DOHH2 (cell line): ENCODE measurements around the gene NEK5.

Source experiments
- H3F3A ChIP-seq: fragments of 200-600 bp; sonication (generic), shearing (Covaris generic); 2 replicates; pipeline ENCODE4 v1.6.0; 2016; ENCODE audit warnings: antibody characterized with exemption, mild to moderate bottlenecking; ENCODE audit not compliant: control insufficient read depth, insufficient read depth
- H3K27ac ChIP-seq: fragments of 200-600 bp; sonication (generic); 2 replicates; pipeline ENCODE4 v1.5.1; 2014; ENCODE audit warnings: low read depth, mild to moderate bottlenecking, low read length, moderate library complexity
- H3K27me3 ChIP-seq: fragments of 200-600 bp; sonication (generic); 2 replicates; pipeline ENCODE4 v1.6.1; 2014; ENCODE audit warnings: mild to moderate bottlenecking, low read length, mixed read lengths; ENCODE audit not compliant: control insufficient read depth
- H3K36me3 ChIP-seq: fragments of 200-600 bp; sonication (generic); 2 replicates; pipeline ENCODE4 v1.6.1; 2014; ENCODE audit warnings: mild to moderate bottlenecking, low read length, moderate library complexity, mixed read lengths; ENCODE audit not compliant: control insufficient read depth
- H3K4me1 ChIP-seq: fragments of 200-600 bp; sonication (generic); 2 replicates; pipeline ENCODE4 v1.6.1; 2014; ENCODE audit warnings: mild to moderate bottlenecking, low read length, mixed read lengths; ENCODE audit not compliant: control insufficient read depth
- H3K4me2 ChIP-seq: fragments of 200-600 bp; sonication (generic); 2 replicates; pipeline ENCODE4 v1.6.0; 2014; ENCODE audit warnings: mild to moderate bottlenecking, low read length, moderate library complexity
- H3K4me3 ChIP-seq: fragments of 200-600 bp; sonication (generic); 2 replicates; pipeline ENCODE4 v1.5.1; 2014; ENCODE audit warnings: mild to moderate bottlenecking, low read length, mixed read lengths
- H3K79me2 ChIP-seq: fragments of 200-600 bp; sonication (generic); 2 replicates; pipeline ENCODE4 v1.6.1; 2014; ENCODE audit warnings: mild to moderate bottlenecking, low read length, mixed read lengths; ENCODE audit not compliant: control insufficient read depth
- H3K9me2 ChIP-seq: fragments of 200-600 bp; sonication (generic); replicated peaks from 2 replicates; pipeline ENCODE4 v1.6.1; 2014; ENCODE audit warnings: mild to moderate bottlenecking, low read length, mixed read lengths; ENCODE audit not compliant: control insufficient read depth
- H3K9me3 ChIP-seq: fragments of 200-600 bp; sonication (generic); 2 replicates; pipeline ENCODE4 v1.6.1; 2014; ENCODE audit warnings: antibody characterized with exemption, low read length, mixed read lengths; ENCODE audit not compliant: control insufficient read depth, insufficient read depth
- H4K20me1 ChIP-seq: fragments of 200-600 bp; sonication (generic); 2 replicates; pipeline ENCODE4 v1.6.0; 2014; ENCODE audit warnings: low read depth, mild to moderate bottlenecking, antibody characterized with exemption, low read length, moderate library complexity; ENCODE audit not compliant: control insufficient read depth, insufficient read depth
- CTCF ChIP-seq: fragments of 200-600 bp; sonication (generic); IDR thresholded peaks from one replicate; pipeline ENCODE4 v1.5.1; 2014; ENCODE audit warnings: antibody characterized with exemption, mild to moderate bottlenecking, low read depth, low read length; ENCODE audit not compliant: poor library complexity, severe bottlenecking
- EZH2phosphoT487 ChIP-seq: fragments of 200-600 bp; sonication (generic); IDR thresholded peaks from 2 replicates; pipeline ENCODE4 v1.6.1; 2017; ENCODE audit warnings: borderline replicate concordance, mild to moderate bottlenecking, antibody characterized with exemption, low read length, moderate library complexity, mixed read lengths

NEK5 gene

DNA sequence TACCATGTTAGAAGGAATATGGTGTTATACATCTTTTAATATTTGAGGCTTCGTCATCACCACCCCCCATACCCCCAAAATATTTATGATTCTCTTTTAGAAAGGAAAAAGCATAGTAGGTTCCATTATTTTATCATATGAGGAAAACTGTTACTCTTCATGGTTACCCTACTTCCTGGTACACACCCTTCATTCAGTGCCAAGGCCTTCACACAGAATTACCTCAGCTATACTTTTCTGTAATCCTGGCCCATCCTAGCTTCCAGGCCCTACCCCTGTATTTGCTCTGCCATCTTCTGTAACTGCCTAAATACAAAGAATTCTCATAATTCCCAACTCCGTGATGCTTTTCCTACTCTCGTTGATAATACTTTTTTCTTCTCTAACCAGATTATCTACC lies 108.7 kb downstream of the NEK5 start:
- no peaks in the 10 kb centered on the region for H3F3A ChIP-seq
- no peaks in the 10 kb centered on the region for H3K27me3 ChIP-seq
- no peaks in the 10 kb centered on the region for H3K4me1 ChIP-seq
- TF ChIP-seq CTCF: no peak
- TF ChIP-seq EZH2phosphoT487: no peak
- no peak overlapping the region for H3K4me2 ChIP-seq
- H3K27ac ChIP-seq: no peak overlapping the region
- peaks cover 44% of the 10 kb centered on the region for H3K36me3 ChIP-seq
- H3K4me3 ChIP-seq: no peak overlapping the region
- no peaks in the 10 kb centered on the region for H3K9me2 ChIP-seq
- peaks cover 27% of the 10 kb centered on the region for H3K79me2 ChIP-seq
- H4K20me1 ChIP-seq: no peaks in the 10 kb centered on the region
- no peaks in the 10 kb centered on the region for H3K9me3 ChIP-seq

- H3K79me2 ChIP-seq: peaks cover 55% of the 10 kb centered on the region
- peaks cover 11% of the 10 kb centered on the region for H3K4me1 ChIP-seq
- H3K9me2 ChIP-seq: no peaks in the 10 kb centered on the region
- no peak overlapping the region for H3K4me2 ChIP-seq
- no peak overlapping the region for H3K4me3 ChIP-seq
- H3K27me3 ChIP-seq: peaks cover 6% of the 10 kb centered on the region
- H3K36me3 ChIP-seq: peaks cover 28% of the 10 kb centered on the region
- H3F3A ChIP-seq: no peaks in the 10 kb centered on the region
- TF ChIP-seq EZH2phosphoT487 (no peak), CTCF (no peak)
- H4K20me1 ChIP-seq: no peaks in the 10 kb centered on the region
- H3K27ac ChIP-seq: no peak overlapping the region
- H3K9me3 ChIP-seq: no peaks in the 10 kb centered on the region
Measured at GRCh38 chr13:52016296-52016695, 112.6 kb downstream of the NEK5 start.

DNA sequence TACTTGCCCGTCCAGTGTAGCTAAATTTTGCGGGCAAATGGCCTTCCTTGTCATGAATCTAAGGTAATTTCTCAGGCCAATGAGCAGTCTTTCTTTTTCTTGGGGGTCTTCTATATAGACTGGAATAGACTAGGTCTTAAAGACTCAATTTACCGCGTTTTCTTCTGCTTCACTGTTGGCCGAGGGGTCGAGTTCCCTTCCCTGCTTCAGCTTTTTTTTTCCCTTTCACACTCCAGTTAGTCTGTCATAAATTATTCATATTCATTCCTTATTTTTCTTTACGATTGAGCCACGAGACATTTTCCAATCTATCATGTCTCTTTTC lies 116.4 kb downstream of the NEK5 start:
- H3K79me2 ChIP-seq: peaks cover 46% of the 10 kb centered on the region
- H3K27me3 ChIP-seq: peaks cover 37% of the 10 kb centered on the region
- peak overlapping the region; percentile 86 for H3K4me3 ChIP-seq
- peaks cover 17% of the 10 kb centered on the region for H3K4me1 ChIP-seq
- peaks cover 10% of the 10 kb centered on the region; the same call in 1 of the 2 replicates for H3K36me3 ChIP-seq
- H3K9me3 ChIP-seq: no peaks in the 10 kb centered on the region
- H3K9me2 ChIP-seq: no peaks in the 10 kb centered on the region
- H3K4me2 ChIP-seq: peak overlapping the region; percentile 97
- H3K27ac ChIP-seq: no peak overlapping the region
- no peaks in the 10 kb centered on the region for H3F3A ChIP-seq
- TF ChIP-seq EZH2phosphoT487: no peak
- no peak for TF ChIP-seq CTCF
- H4K20me1 ChIP-seq: no peaks in the 10 kb centered on the region
